DMS 273 treated with DMSO at 0.1 percent for 48 hours (cell line): Measurements from ENCODE around the gene CLASP1.
A peak's percentile ranks its signal among the peaks of the same experiment; 100 is the strongest.
"Not testable (repeated sequence)": the region's sequence is repeated elsewhere in the genome, so short reads cannot be mapped to it uniquely, and the experiment has no call there.

ENCODE experiments used
- DNase-seq: peaks from one replicate; lab custom pipeline; 2025; lab: John Stamatoyannopoulos, UW

Gene CLASP1

GRCh38 chr2:121582272-121582671, 67.0 kb downstream of the CLASP1 start:
- no peak for DNase-seq

GRCh38 chr2:121579309-121579708, 70.0 kb downstream of the CLASP1 start:
- DNase-seq = no peak

- no peak for DNase-seq
These were observed 71.9 kb downstream of the CLASP1 start for GRCh38 chr2:121577381-121577780.

- DNase-seq = no peak
These were observed 73.0 kb downstream of the CLASP1 start for GRCh38 chr2:121576263-121576662.

- no peak for DNase-seq
These were observed 73.5 kb downstream of the CLASP1 start for GRCh38 chr2:121575800-121576199.

GRCh38 chr2:121570667-121571055, 78.6 kb downstream of the CLASP1 start:
- no peak for DNase-seq

GRCh38 chr2:121570036-121570666, 79.1 kb downstream of the CLASP1 start:
- DNase-seq = no peak

- DNase-seq = no peak
These were observed 81.3 kb downstream of the CLASP1 start for GRCh38 chr2:121567957-121568409.

GRCh38 chr2:121567452-121567851, 81.8 kb downstream of the CLASP1 start:
- no peak for DNase-seq

- DNase-seq = peak; percentile 84
These were observed 83.6 kb downstream of the CLASP1 start for GRCh38 chr2:121565389-121566250.

GRCh38 chr2:121564905-121565304, 84.4 kb downstream of the CLASP1 start:
- no peak for DNase-seq

GRCh38 chr2:121563754-121564153, 85.5 kb downstream of the CLASP1 start:
- DNase-seq = not testable (repeated sequence)

GRCh38 chr2:121562269-121563176, 86.7 kb downstream of the CLASP1 start:
- DNase-seq = no peak

- no peak for DNase-seq
These were observed 87.5 kb downstream of the CLASP1 start for GRCh38 chr2:121561617-121562268.

GRCh38 chr2:121558329-121558728, 90.9 kb downstream of the CLASP1 start:
- no peak for DNase-seq

GRCh38 chr2:121555008-121555407, 94.3 kb downstream of the CLASP1 start:
- DNase-seq = no peak

- not testable (repeated sequence) for DNase-seq
These were observed 96.6 kb downstream of the CLASP1 start for GRCh38 chr2:121552477-121553180.

GRCh38 chr2:121550669-121551068, 98.6 kb downstream of the CLASP1 start:
- no peak for DNase-seq

- DNase-seq = no peak
These were observed 101.6 kb downstream of the CLASP1 start for GRCh38 chr2:121547646-121548045.

- no peak for DNase-seq
These were observed 103.3 kb downstream of the CLASP1 start for GRCh38 chr2:121545913-121546312.

GRCh38 chr2:121545257-121545656, 104.0 kb downstream of the CLASP1 start:
- DNase-seq = no peak
